A673 (cell line): ENCODE data around the gene MYO3A.

Experiments used
- CTCF ChIP-seq: fragments of 300-800, 200-600 bp; sonication (generic); conservative IDR thresholded peaks from 2 replicates; pipeline ENCODE4 v1.5.1; 2017; ENCODE audit warnings: low read depth, mild to moderate bottlenecking, antibody characterized with exemption, low read length, moderate library complexity, mixed read lengths
- EZH2 ChIP-seq: fragments of 200-600 bp; sonication (generic); IDR thresholded peaks from 2 replicates; pipeline ENCODE4 v1.6.1; 2017; ENCODE audit warnings: borderline replicate concordance, low read depth, mild to moderate bottlenecking, mixed read lengths, antibody characterized with exemption, low read length; ENCODE audit not compliant: poor library complexity, severe bottlenecking

- TF ChIP-seq CTCF: no peak
- TF ChIP-seq EZH2: no peak
These were observed 45.4 kb upstream of the MYO3A start for GRCh38 chr10:25888627-25889026.
